Measurements from ENCODE around the gene KLHL13. TPM values are rescaled to one million over a fixed set of nuclear protein-coding genes. Genes with fewer than 3 reads are reported as not detected.
A peak's percentile ranks its signal among the peaks of the same experiment; 100 is the strongest.

Gene KLHL13
- total and polyA plus RNA-seq, 2 experiments from 2014 or later: 18.5 to 44.9 TPM

DNA sequence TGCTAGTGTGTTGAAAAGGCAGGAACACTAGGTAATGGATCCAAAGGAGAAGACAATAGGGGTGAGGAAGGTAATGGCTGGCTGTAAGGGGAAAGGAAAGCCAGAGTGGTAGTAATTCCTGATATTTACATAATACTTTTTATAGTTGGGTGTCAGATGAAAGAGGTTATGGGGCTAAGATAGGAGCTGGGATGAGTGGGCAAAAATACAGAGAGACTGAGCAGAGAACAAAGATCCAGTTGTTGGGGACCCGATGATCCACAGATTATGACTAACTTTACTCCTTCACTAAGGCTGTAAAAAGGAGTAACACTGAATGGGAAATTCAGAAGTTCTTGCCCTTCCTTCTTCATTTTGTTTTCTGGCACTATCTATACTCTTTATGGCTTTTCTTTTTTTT is 138.2 kb downstream of the KLHL13 start:
- Histone ChIP-seq H3K9me2 (replicated peaks; ENCODE audit: insufficient read depth) (no peaks in the 10 kb centered on the region), H3K27ac (peak overlapping the region; percentile 45), H2AFZ (no peak overlapping the region), H3K4me2 (no peak overlapping the region), H3K4me1 (ENCODE audit: insufficient read depth) (no peaks in the 10 kb centered on the region), H3K36me3 (replicated peaks; ENCODE audit: insufficient read depth, low read depth) (no peaks in the 10 kb centered on the region), H3K9me3 (ENCODE audit: low read depth) (no peaks in the 10 kb centered on the region), H3K4me3 (no peak overlapping the region), H4K20me1 (ENCODE audit: insufficient read depth, poor library complexity, severe bottlenecking) (no peaks in the 10 kb centered on the region), H3K79me2 (no peaks in the 10 kb centered on the region), H3K27me3 (no peaks in the 10 kb centered on the region)
- TF ChIP-seq EZH2phosphoT487 (IDR thresholded peaks at IDR 0.05; ENCODE audit: low read depth, severe bottlenecking, unreplicated experiment) (no peak), EZH2 (IDR thresholded peaks at IDR 0.05; ENCODE audit: borderline replicate concordance) (no peak)
- TF ChIP-seq, protein P1, sequence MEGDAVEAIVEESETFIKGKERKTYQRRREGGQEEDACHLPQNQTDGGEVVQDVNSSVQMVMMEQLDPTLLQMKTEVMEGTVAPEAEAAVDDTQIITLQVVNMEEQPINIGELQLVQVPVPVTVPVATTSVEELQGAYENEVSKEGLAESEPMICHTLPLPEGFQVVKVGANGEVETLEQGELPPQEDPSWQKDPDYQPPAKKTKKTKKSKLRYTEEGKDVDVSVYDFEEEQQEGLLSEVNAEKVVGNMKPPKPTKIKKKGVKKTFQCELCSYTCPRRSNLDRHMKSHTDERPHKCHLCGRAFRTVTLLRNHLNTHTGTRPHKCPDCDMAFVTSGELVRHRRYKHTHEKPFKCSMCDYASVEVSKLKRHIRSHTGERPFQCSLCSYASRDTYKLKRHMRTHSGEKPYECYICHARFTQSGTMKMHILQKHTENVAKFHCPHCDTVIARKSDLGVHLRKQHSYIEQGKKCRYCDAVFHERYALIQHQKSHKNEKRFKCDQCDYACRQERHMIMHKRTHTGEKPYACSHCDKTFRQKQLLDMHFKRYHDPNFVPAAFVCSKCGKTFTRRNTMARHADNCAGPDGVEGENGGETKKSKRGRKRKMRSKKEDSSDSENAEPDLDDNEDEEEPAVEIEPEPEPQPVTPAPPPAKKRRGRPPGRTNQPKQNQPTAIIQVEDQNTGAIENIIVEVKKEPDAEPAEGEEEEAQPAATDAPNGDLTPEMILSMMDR (IDR thresholded peaks at IDR 0.05; ENCODE audit: poor library complexity): no peak
- DNase-seq (ENCODE audit: low spot score): no peak
- 90% methylated on average over 1 of the region's 1 CpG for WGBS (ENCODE audit: low lambda C conversion rate, missing lambda C conversion rate)

GRCh38 chrX:117977526-117977925 is 139.1 kb downstream of the KLHL13 start:
- Histone ChIP-seq H3K27me3 (no peaks in the 10 kb centered on the region), H3K79me2 (no peaks in the 10 kb centered on the region), H3K4me3 (no peak overlapping the region), H3K9me2 (replicated peaks; ENCODE audit: insufficient read depth) (no peaks in the 10 kb centered on the region), H3K4me2 (no peak overlapping the region), H3K36me3 (replicated peaks; ENCODE audit: insufficient read depth, low read depth) (no peaks in the 10 kb centered on the region), H3K9me3 (ENCODE audit: low read depth) (no peaks in the 10 kb centered on the region), H3K27ac (no peak overlapping the region), H4K20me1 (ENCODE audit: insufficient read depth, poor library complexity, severe bottlenecking) (no peaks in the 10 kb centered on the region), H2AFZ (no peak overlapping the region), H3K4me1 (ENCODE audit: insufficient read depth) (no peaks in the 10 kb centered on the region)
- no peak for DNase-seq (ENCODE audit: low spot score)
- 46% methylated on average over 1 of the region's 1 CpG for WGBS (ENCODE audit: low lambda C conversion rate, missing lambda C conversion rate)
- TF ChIP-seq EZH2phosphoT487 (IDR thresholded peaks at IDR 0.05; ENCODE audit: low read depth, severe bottlenecking, unreplicated experiment) (no peak), EZH2 (IDR thresholded peaks at IDR 0.05; ENCODE audit: borderline replicate concordance) (no peak)
- TF ChIP-seq, protein P1 (IDR thresholded peaks at IDR 0.05; ENCODE audit: poor library complexity): no peak

- Histone ChIP-seq H3K9me2 (replicated peaks; ENCODE audit: insufficient read depth) (no peaks in the 10 kb centered on the region), H3K27ac (no peak overlapping the region), H3K27me3 (no peaks in the 10 kb centered on the region), H3K9me3 (ENCODE audit: low read depth) (no peaks in the 10 kb centered on the region), H2AFZ (no peak overlapping the region), H3K4me1 (ENCODE audit: insufficient read depth) (no peaks in the 10 kb centered on the region), H3K4me3 (no peak overlapping the region), H4K20me1 (ENCODE audit: insufficient read depth, poor library complexity, severe bottlenecking) (no peaks in the 10 kb centered on the region), H3K36me3 (replicated peaks; ENCODE audit: insufficient read depth, low read depth) (no peaks in the 10 kb centered on the region), H3K79me2 (no peaks in the 10 kb centered on the region), H3K4me2 (peak overlapping the region; percentile 38)
- TF ChIP-seq, protein P1 (IDR thresholded peaks at IDR 0.05; ENCODE audit: poor library complexity): no peak
- WGBS (ENCODE audit: low lambda C conversion rate, missing lambda C conversion rate): 41% methylated on average over 3 of the region's 4 CpGs
- no peak for DNase-seq (ENCODE audit: low spot score)
Measured at GRCh38 chrX:117973110-117973807, 143.4 kb downstream of the KLHL13 start.
